Ishikawa (cell line): ENCODE data around the gene CHRD.

ENCODE experiments used
- CEBPB ChIP-seq: IDR thresholded peaks from 2 replicates; pipeline ENCODE4 v1.6.1; 2012
- EGR1 ChIP-seq: IDR thresholded peaks from 2 replicates; pipeline ENCODE4 v1.6.1; 2012
- EP300 ChIP-seq: IDR thresholded peaks from 2 replicates; pipeline ENCODE4 v1.6.1; 2012; ENCODE audit warnings: borderline replicate concordance
- TAF1 ChIP-seq: IDR thresholded peaks from 2 replicates; pipeline ENCODE4 v1.6.1; 2012; ENCODE audit warnings: low read depth, mild to moderate bottlenecking
- TCF12 ChIP-seq: IDR thresholded peaks from 2 replicates; pipeline ENCODE4 v1.6.1; 2012; ENCODE audit warnings: low read depth
- YY1 ChIP-seq: IDR thresholded peaks from 2 replicates; pipeline ENCODE4 v1.6.1; 2012; ENCODE audit warnings: low read depth
- ZBTB7A ChIP-seq: IDR thresholded peaks from 2 replicates; pipeline ENCODE4 v1.6.1; 2012; ENCODE audit warnings: low read depth
- TF ChIP-seq, protein P1 (sequence below): IDR thresholded peaks from 2 replicates; pipeline ENCODE4 v1.6.1; 2012; ENCODE audit warnings: low read depth, mild to moderate bottlenecking

DNA sequence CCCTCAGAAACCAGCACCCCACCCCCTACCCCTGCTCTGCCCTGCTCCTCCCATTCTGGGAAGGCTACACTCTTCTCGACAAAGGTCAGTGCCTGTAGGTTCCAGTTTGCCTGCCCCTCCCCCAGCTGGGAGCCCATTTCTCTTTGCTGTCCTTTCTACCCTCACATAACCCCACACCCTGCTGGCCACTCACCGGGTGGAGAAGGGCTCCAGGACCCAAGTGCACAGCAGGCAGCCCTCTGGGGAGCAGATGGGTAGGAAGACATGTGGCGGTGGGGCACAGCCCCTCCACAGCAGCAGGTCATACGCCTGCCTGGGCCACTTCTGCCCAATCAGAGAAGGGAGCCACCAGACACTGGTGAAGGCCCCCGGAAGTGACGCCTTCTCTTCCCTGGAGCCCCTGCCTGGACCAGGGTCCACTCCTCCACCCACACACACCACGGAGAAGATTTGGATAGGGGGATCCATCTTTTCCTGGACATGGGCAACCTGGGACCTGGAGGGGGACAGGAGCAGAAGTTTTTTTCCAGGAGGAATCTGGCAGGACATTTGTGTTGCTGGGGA, 1.9 kb upstream of the CHRD start, which contains the start of gene THPO:
- TF ChIP-seq YY1 = no peak
- TF ChIP-seq, protein P1, sequence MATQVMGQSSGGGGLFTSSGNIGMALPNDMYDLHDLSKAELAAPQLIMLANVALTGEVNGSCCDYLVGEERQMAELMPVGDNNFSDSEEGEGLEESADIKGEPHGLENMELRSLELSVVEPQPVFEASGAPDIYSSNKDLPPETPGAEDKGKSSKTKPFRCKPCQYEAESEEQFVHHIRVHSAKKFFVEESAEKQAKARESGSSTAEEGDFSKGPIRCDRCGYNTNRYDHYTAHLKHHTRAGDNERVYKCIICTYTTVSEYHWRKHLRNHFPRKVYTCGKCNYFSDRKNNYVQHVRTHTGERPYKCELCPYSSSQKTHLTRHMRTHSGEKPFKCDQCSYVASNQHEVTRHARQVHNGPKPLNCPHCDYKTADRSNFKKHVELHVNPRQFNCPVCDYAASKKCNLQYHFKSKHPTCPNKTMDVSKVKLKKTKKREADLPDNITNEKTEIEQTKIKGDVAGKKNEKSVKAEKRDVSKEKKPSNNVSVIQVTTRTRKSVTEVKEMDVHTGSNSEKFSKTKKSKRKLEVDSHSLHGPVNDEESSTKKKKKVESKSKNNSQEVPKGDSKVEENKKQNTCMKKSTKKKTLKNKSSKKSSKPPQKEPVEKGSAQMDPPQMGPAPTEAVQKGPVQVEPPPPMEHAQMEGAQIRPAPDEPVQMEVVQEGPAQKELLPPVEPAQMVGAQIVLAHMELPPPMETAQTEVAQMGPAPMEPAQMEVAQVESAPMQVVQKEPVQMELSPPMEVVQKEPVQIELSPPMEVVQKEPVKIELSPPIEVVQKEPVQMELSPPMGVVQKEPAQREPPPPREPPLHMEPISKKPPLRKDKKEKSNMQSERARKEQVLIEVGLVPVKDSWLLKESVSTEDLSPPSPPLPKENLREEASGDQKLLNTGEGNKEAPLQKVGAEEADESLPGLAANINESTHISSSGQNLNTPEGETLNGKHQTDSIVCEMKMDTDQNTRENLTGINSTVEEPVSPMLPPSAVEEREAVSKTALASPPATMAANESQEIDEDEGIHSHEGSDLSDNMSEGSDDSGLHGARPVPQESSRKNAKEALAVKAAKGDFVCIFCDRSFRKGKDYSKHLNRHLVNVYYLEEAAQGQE = no peak
- TF ChIP-seq CEBPB = no peak
- TF ChIP-seq EP300 = no peak
- no peak for TF ChIP-seq TCF12
- TF ChIP-seq TAF1 = no peak
- no peak for TF ChIP-seq EGR1
- no peak for TF ChIP-seq ZBTB7A
